Chondrocyte (in vitro differentiated cells): ENCODE results near the gene EPHA3. TPM values are rescaled to one million over a fixed set of nuclear protein-coding genes. Genes with fewer than 3 reads are reported as not detected.

Experiments used
- DNase-seq: peaks from one replicate; pipeline ENCODE4 v3.0.0; 2021; ENCODE audit warnings: mixed read lengths, low spot score
- H3K27ac Mint-ChIP-seq: one replicate; pipeline ENCODE4 v1.8.0; 2021; ENCODE audit warnings: mild to moderate bottlenecking, moderate library complexity, mixed read lengths; ENCODE audit not compliant: unreplicated experiment
- H3K27me3 Mint-ChIP-seq: 2 replicates; pipeline ENCODE4 v1.8.0; 2021; ENCODE audit warnings: low read depth, mixed read lengths
- H3K36me3 Mint-ChIP-seq: 2 replicates; pipeline ENCODE4 v1.8.0; 2021; ENCODE audit warnings: low read depth, mixed read lengths
- H3K4me1 Mint-ChIP-seq: 2 replicates; pipeline ENCODE4 v1.8.0; 2021; ENCODE audit warnings: low read depth, mild to moderate bottlenecking, mixed read lengths
- H3K4me3 Mint-ChIP-seq: one replicate; pipeline ENCODE4 v1.8.0; 2021; ENCODE audit warnings: mild to moderate bottlenecking, moderate library complexity, mixed read lengths; ENCODE audit not compliant: unreplicated experiment
- H3K9me3 Mint-ChIP-seq: 2 replicates; pipeline ENCODE4 v1.8.0; 2021; ENCODE audit warnings: low read depth, mixed read lengths
- CTCF ChIP-seq: fragments of 200-600 bp; sonication (generic); IDR thresholded peaks from 2 replicates; pipeline ENCODE4 v1.5.0; 2021; ENCODE audit warnings: antibody characterized with exemption, mild to moderate bottlenecking, moderate library complexity
- total RNA-seq: library from RNA; stranded (reverse); gene quantifications from 3 replicates; pipeline ENCODE4 v1.2.1, GENCODE V29; 2021

The EPHA3 gene
- total RNA-seq, 1 donor from 2014 or later = 0.87 TPM

GRCh38 chr3:89402051-89402450 lies 294.6 kb downstream of the EPHA3 start:
- H3K9me3 Mint-ChIP-seq = no peaks in the 10 kb centered on the region
- peaks cover 13% of the 10 kb centered on the region for H3K4me1 Mint-ChIP-seq
- H3K27me3 Mint-ChIP-seq = peaks cover 2% of the 10 kb centered on the region
- H3K36me3 Mint-ChIP-seq = no peaks in the 10 kb centered on the region
- no peak for TF ChIP-seq CTCF
- H3K27ac Mint-ChIP-seq = no peak overlapping the region
- no peak for DNase-seq
- no peak overlapping the region for H3K4me3 Mint-ChIP-seq

GRCh38 chr3:89405176-89405575 lies 297.8 kb downstream of the EPHA3 start:
- no peak for TF ChIP-seq CTCF

GRCh38 chr3:89405593-89405992 lies 298.2 kb downstream of the EPHA3 start:
- TF ChIP-seq CTCF = no peak
- DNase-seq = no peak
- H3K27me3 Mint-ChIP-seq = peaks cover 5% of the 10 kb centered on the region
- H3K4me3 Mint-ChIP-seq = no peak overlapping the region
- H3K36me3 Mint-ChIP-seq = peaks cover 3% of the 10 kb centered on the region
- no peak overlapping the region for H3K27ac Mint-ChIP-seq
- H3K4me1 Mint-ChIP-seq = peaks cover 13% of the 10 kb centered on the region
- H3K9me3 Mint-ChIP-seq = no peaks in the 10 kb centered on the region

More at GRCh38 chr3:89405176-89405575, 297.8 kb downstream of the EPHA3 start:
- H3K4me1 Mint-ChIP-seq = peaks cover 13% of the 10 kb centered on the region
- no peaks in the 10 kb centered on the region for H3K9me3 Mint-ChIP-seq
- peaks cover 3% of the 10 kb centered on the region for H3K36me3 Mint-ChIP-seq
- H3K27ac Mint-ChIP-seq = no peak overlapping the region
- peaks cover 5% of the 10 kb centered on the region for H3K27me3 Mint-ChIP-seq
- no peak for DNase-seq
- H3K4me3 Mint-ChIP-seq = no peak overlapping the region

- peaks cover 4% of the 10 kb centered on the region for H3K27me3 Mint-ChIP-seq
- no peak for DNase-seq
- no peaks in the 10 kb centered on the region for H3K9me3 Mint-ChIP-seq
- H3K36me3 Mint-ChIP-seq = peaks cover 3% of the 10 kb centered on the region
- H3K4me1 Mint-ChIP-seq = no peaks in the 10 kb centered on the region
- no peak overlapping the region for H3K27ac Mint-ChIP-seq
- no peak overlapping the region for H3K4me3 Mint-ChIP-seq
- no peak for TF ChIP-seq CTCF
Measured at GRCh38 chr3:89411201-89411600, 303.8 kb downstream of the EPHA3 start.

- Mint-ChIP-seq H3K36me3 (no peaks in the 10 kb centered on the region), H3K27ac (no peak overlapping the region), H3K9me3 (no peaks in the 10 kb centered on the region), H3K4me3 (no peak overlapping the region), H3K4me1 (peaks cover 6% of the 10 kb centered on the region), H3K27me3 (no peaks in the 10 kb centered on the region)
- no peak for TF ChIP-seq CTCF
- no peak for DNase-seq
Measured at GRCh38 chr3:89414270-89414669, 306.8 kb downstream of the EPHA3 start.
